ENCODE results near the gene NWD2. TPM values are rescaled to one million over a fixed set of nuclear protein-coding genes. Genes with fewer than 3 reads are reported as not detected.

NWD2 gene
- polyA plus RNA-seq, 3 donors: not detected

- TF ChIP-seq CTCF (IDR thresholded peaks at IDR 0.05): no peak
- Histone ChIP-seq H3K27ac (ENCODE audit: low read depth in 1 of 2, low read length in 2 of 2) (no peak overlapping the region), H3K4me1 (ENCODE audit: control insufficient read depth in 1 of 2, insufficient read depth in 2 of 2, low read length in 2 of 2) (no peaks in the 10 kb centered on the region), H3K27me3 (ENCODE audit: control insufficient read depth in 2 of 2, insufficient read depth in 2 of 2, low read length in 2 of 2) (no peaks in the 10 kb centered on the region), H3K79me2 (ENCODE audit: insufficient read depth, low read length) (no peaks in the 10 kb centered on the region), H3K9me3 (replicated peaks in 1 of 2; ENCODE audit: control insufficient read depth in 1 of 2, insufficient read depth in 1 of 2, low read length in 2 of 2) (no peaks in the 10 kb centered on the region), H3K36me3 (replicated peaks in 1 of 2; ENCODE audit: control insufficient read depth in 1 of 2, insufficient read depth in 2 of 2, low read length in 2 of 2) (no peaks in the 10 kb centered on the region), H4K20me1 (ENCODE audit: insufficient read depth, low read length) (no peaks in the 10 kb centered on the region), H2AFZ (ENCODE audit: insufficient read depth, low read depth, low read length, poor library complexity, severe bottlenecking) (no peak overlapping the region), H3K4me2 (replicated peaks; ENCODE audit: extremely low read depth, low read length, poor library complexity, severe bottlenecking) (no peak overlapping the region), H3K4me3 (replicated peaks in 1 of 3; ENCODE audit: low read depth in 2 of 3, low read length in 3 of 3) (no peak overlapping the region), H3K9ac (ENCODE audit: insufficient read depth, low read length, poor library complexity, severe bottlenecking) (no peak overlapping the region)
- Mint-ChIP-seq H3K36me3 (no peaks in the 10 kb centered on the region), H3K27ac (no peak overlapping the region), H3K4me3 (no peak overlapping the region), H3K9me3 (peaks cover 0 to 6% (median 3%) of the 10 kb centered on the region in 7 donors), H3K27me3 (ENCODE audit: low read depth in 3 of 3) (peaks cover 0 to 1% (median 0%) of the 10 kb centered on the region in 3 donors), H3K4me1 (no peaks in the 10 kb centered on the region)
- intact Hi-C loops (cut with micrococcal nuclease): no loop called here
- DNase-seq: no peak
- 36% methylated on average over 2 of the region's 2 CpGs for WGBS (ENCODE audit: insufficient coverage)
Measured at GRCh38 chr4:37422102-37422501, 177.6 kb downstream of the NWD2 start.

- no peak for TF ChIP-seq CTCF (IDR thresholded peaks at IDR 0.05)
- no peaks in the 10 kb centered on the region for H3K36me3 Mint-ChIP-seq
- no CpG with 5 or more reads among the region's 2 CpGs for WGBS (ENCODE audit: insufficient coverage)
Measured at GRCh38 chr4:37422638-37423037, 178.1 kb downstream of the NWD2 start.

More at GRCh38 chr4:37422638-37423037, 178.1 kb downstream of the NWD2 start:
- DNase-seq: no peak
- H3K27me3 ChIP-seq (ENCODE audit: control insufficient read depth in 2 of 2, insufficient read depth in 2 of 2, low read length in 2 of 2): no peaks in the 10 kb centered on the region
- no peak overlapping the region for H2AFZ ChIP-seq (ENCODE audit: insufficient read depth, low read depth, low read length, poor library complexity, severe bottlenecking)
- Mint-ChIP-seq H3K9me3 (peaks cover 0 to 6% (median 3%) of the 10 kb centered on the region in 7 donors), H3K4me3 (no peak overlapping the region), H3K27ac (no peak overlapping the region), H3K27me3 (ENCODE audit: low read depth in 3 of 3) (peaks cover 0 to 1% (median 0%) of the 10 kb centered on the region in 3 donors), H3K4me1 (no peaks in the 10 kb centered on the region)
- no peaks in the 10 kb centered on the region for H3K9me3 ChIP-seq (replicated peaks in 1 of 2; ENCODE audit: control insufficient read depth in 1 of 2, insufficient read depth in 1 of 2, low read length in 2 of 2)
- no peaks in the 10 kb centered on the region for H3K36me3 ChIP-seq (replicated peaks in 1 of 2; ENCODE audit: control insufficient read depth in 1 of 2, insufficient read depth in 2 of 2, low read length in 2 of 2)
- H3K4me2 ChIP-seq (replicated peaks; ENCODE audit: extremely low read depth, low read length, poor library complexity, severe bottlenecking): no peak overlapping the region
- no peak overlapping the region for H3K27ac ChIP-seq (ENCODE audit: low read depth in 1 of 2, low read length in 2 of 2)
- no peak overlapping the region for H3K4me3 ChIP-seq (replicated peaks in 1 of 3; ENCODE audit: low read depth in 2 of 3, low read length in 3 of 3)
- H3K9ac ChIP-seq (ENCODE audit: insufficient read depth, low read length, poor library complexity, severe bottlenecking): no peak overlapping the region
- no peaks in the 10 kb centered on the region for H3K79me2 ChIP-seq (ENCODE audit: insufficient read depth, low read length)
- intact Hi-C loops (cut with micrococcal nuclease): no loop called here
- no peaks in the 10 kb centered on the region for H4K20me1 ChIP-seq (ENCODE audit: insufficient read depth, low read length)
- H3K4me1 ChIP-seq (ENCODE audit: control insufficient read depth in 1 of 2, insufficient read depth in 2 of 2, low read length in 2 of 2): no peaks in the 10 kb centered on the region
